ENCODE results near the gene GNAS-AS1. TPM values are rescaled to one million over a fixed set of nuclear protein-coding genes. Genes with fewer than 3 reads are reported as not detected.
"Not testable (repeated sequence)": the region's sequence is repeated elsewhere in the genome, so short reads cannot be mapped to it uniquely, and the experiment has no call there.

Gene GNAS-AS1
- total RNA-seq, 2 donors from 2014 or later = 0.88 to 1.7 TPM

- DNase-seq = no peak
- Histone ChIP-seq H3K4me1 (no peaks in the 10 kb centered on the region), H3K36me3 (no peaks in the 10 kb centered on the region), H3K27ac (no peak overlapping the region), H3K9me3 (no peaks in the 10 kb centered on the region), H3K9ac (ENCODE audit: low read depth in 2 of 2, low read length in 2 of 2) (no peak overlapping the region), H3K27me3 (no peaks in the 10 kb centered on the region), H3K4me3 (no peak overlapping the region)
- intact Hi-C loops (cut with DNase I) = no loop called here
- TF ChIP-seq CTCF (IDR thresholded peaks at IDR 0.05) = no peak
Observed at GRCh38 chr20:58829531-58829941, 21.2 kb downstream of the GNAS-AS1 start.

- H3K36me3 ChIP-seq; intact Hi-C loops (cut with DNase I); H3K9me3 ChIP-seq; H3K27ac ChIP-seq; DNase-seq; H3K4me3 ChIP-seq; H3K4me1 ChIP-seq; H3K27me3 ChIP-seq; H3K9ac ChIP-seq (ENCODE audit: low read depth in 2 of 2, low read length in 2 of 2): not testable (repeated sequence)
Observed at GRCh38 chr20:58828804-58829203, 21.9 kb downstream of the GNAS-AS1 start.

DNA sequence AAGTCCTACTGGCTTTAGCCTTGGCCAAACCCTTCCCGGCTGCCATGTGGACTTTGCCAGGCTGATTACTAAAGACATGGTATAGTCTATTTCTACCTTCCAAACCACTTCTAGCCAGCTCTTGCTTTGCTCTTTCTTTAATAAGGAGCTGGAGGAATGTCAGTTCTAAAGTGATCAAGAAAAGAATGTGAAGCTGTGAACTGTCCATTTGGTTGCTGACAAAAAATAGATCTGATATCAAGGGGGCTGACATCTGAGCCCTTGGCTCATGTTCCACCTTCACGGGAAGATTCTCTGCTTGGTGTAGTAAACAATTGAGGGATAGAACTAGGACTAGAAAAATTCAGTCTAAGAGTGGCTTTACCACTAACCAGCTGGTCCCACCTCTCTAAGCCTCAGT is 22.6 kb downstream of the GNAS-AS1 start:
- no peaks in the 10 kb centered on the region for H3K36me3 ChIP-seq
- no peak for DNase-seq
- no peak overlapping the region for H3K4me3 ChIP-seq
- intact Hi-C loops (cut with DNase I) = no loop called here
- no peak overlapping the region for H3K9ac ChIP-seq (ENCODE audit: low read depth in 2 of 2, low read length in 2 of 2)
- no peaks in the 10 kb centered on the region for H3K27me3 ChIP-seq
- H3K4me1 ChIP-seq = no peaks in the 10 kb centered on the region
- no peak overlapping the region for H3K27ac ChIP-seq
- no peaks in the 10 kb centered on the region for H3K9me3 ChIP-seq
- TF ChIP-seq CTCF (IDR thresholded peaks at IDR 0.05) = no peak

DNA sequence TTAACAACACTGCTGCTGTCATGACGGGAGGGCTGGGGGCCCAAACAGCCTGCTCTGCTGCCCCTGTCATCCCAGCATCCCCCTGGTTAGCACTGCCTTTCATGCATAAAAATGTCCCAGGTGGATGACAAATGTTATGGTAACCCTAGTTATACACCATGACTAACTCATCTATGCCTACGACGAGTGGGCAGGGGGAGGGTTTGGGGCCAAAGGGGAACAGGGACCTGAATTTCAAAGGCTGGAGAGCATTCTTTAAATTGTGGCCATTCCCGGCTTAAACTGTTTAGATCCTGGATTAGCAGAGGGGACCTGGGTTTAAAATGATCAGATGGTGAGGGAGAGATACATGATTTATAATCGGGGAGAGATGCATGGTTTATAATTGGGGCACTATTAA is 24.4 kb downstream of the GNAS-AS1 start:
- intact Hi-C loops (cut with DNase I) = no loop called here
- no peak overlapping the region for H3K9ac ChIP-seq (ENCODE audit: low read depth in 2 of 2, low read length in 2 of 2)
- no peaks in the 10 kb centered on the region for H3K4me1 ChIP-seq
- no peak for TF ChIP-seq CTCF (IDR thresholded peaks at IDR 0.05)
- no peaks in the 10 kb centered on the region for H3K9me3 ChIP-seq
- H3K27me3 ChIP-seq = no peaks in the 10 kb centered on the region
- H3K36me3 ChIP-seq = no peaks in the 10 kb centered on the region
- no peak overlapping the region for H3K4me3 ChIP-seq
- H3K27ac ChIP-seq = no peak overlapping the region
- DNase-seq = no peak

GRCh38 chr20:58825450-58825849 is 25.3 kb downstream of the GNAS-AS1 start:
- Histone ChIP-seq H3K9me3 (no peaks in the 10 kb centered on the region), H3K36me3 (no peaks in the 10 kb centered on the region), H3K27ac (no peak overlapping the region), H3K4me1 (no peaks in the 10 kb centered on the region), H3K27me3 (no peaks in the 10 kb centered on the region), H3K9ac (ENCODE audit: low read depth in 2 of 2, low read length in 2 of 2) (no peak overlapping the region), H3K4me3 (no peak overlapping the region)
- DNase-seq = no peak
- no peak for TF ChIP-seq CTCF (IDR thresholded peaks at IDR 0.05)
- intact Hi-C loops (cut with DNase I) = no loop called here

GRCh38 chr20:58824843-58825242 is 25.9 kb downstream of the GNAS-AS1 start:
- Histone ChIP-seq H3K36me3 (no peaks in the 10 kb centered on the region), H3K4me1 (no peaks in the 10 kb centered on the region), H3K27ac (no peak overlapping the region), H3K27me3 (no peaks in the 10 kb centered on the region), H3K9ac (ENCODE audit: low read depth in 2 of 2, low read length in 2 of 2) (no peak overlapping the region), H3K4me3 (no peak overlapping the region), H3K9me3 (no peaks in the 10 kb centered on the region)
- DNase-seq = no peak
- no peak for TF ChIP-seq CTCF (IDR thresholded peaks at IDR 0.05)
- intact Hi-C loops (cut with DNase I) = no loop called here
